GM06990 (cell line): ENCODE results near the gene TCF4.

Experiments
- DNase-seq: peaks from one replicate; pipeline ENCODE4 v3.0.0-alpha.2; 2011; ENCODE audit not compliant: insufficient read length; ENCODE audit errors: extremely low read depth
- H3K27me3 ChIP-seq: replicated peaks from 2 replicates; pipeline ENCODE4 v1.6.0; 2011; ENCODE audit warnings: low read length; ENCODE audit not compliant: control insufficient read depth, insufficient read depth
- H3K36me3 ChIP-seq: 2 replicates; pipeline ENCODE4 v1.5.1; 2011; ENCODE audit warnings: low read length; ENCODE audit not compliant: control insufficient read depth, insufficient read depth
- H3K4me3 ChIP-seq: replicated peaks from 2 replicates; pipeline ENCODE4 v1.5.1; 2011; ENCODE audit warnings: low read depth, mild to moderate bottlenecking, control low read depth, low read length
- TF ChIP-seq, protein P1 (sequence below): IDR thresholded peaks from 2 replicates; pipeline ENCODE4 v1.5.1; 2011; ENCODE audit warnings: low read length, control low read depth, mild to moderate bottlenecking, inconsistent platforms; ENCODE audit not compliant: insufficient read depth, poor library complexity, severe bottlenecking

Gene TCF4

DNA sequence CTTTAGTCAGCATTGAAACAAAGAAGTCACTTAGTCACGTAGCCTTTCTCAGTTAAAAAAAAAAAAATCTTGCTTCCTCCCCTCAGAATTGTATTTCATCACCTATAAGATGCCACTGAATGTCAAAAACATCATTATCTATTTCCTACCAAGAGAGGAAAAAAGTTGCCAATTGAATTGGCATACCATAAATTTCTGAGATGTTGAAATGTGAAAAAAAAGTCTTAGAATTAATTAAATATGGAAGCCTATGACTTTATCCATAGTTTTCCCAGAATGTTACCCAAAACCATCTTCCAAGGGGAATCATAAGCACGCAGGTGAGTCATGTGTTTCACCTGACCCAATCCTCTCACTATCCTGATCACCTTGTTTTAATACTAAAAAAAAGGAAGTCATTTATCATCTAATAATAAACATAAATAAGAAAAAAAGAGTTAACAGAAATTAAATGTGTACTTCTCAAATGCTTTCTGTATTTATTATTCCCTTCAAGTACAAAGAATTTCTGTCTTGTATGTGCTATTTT, 205.7 kb downstream of the TCF4 start:
- TF ChIP-seq, protein P1, sequence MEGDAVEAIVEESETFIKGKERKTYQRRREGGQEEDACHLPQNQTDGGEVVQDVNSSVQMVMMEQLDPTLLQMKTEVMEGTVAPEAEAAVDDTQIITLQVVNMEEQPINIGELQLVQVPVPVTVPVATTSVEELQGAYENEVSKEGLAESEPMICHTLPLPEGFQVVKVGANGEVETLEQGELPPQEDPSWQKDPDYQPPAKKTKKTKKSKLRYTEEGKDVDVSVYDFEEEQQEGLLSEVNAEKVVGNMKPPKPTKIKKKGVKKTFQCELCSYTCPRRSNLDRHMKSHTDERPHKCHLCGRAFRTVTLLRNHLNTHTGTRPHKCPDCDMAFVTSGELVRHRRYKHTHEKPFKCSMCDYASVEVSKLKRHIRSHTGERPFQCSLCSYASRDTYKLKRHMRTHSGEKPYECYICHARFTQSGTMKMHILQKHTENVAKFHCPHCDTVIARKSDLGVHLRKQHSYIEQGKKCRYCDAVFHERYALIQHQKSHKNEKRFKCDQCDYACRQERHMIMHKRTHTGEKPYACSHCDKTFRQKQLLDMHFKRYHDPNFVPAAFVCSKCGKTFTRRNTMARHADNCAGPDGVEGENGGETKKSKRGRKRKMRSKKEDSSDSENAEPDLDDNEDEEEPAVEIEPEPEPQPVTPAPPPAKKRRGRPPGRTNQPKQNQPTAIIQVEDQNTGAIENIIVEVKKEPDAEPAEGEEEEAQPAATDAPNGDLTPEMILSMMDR = no peak
- no peak for DNase-seq

DNA sequence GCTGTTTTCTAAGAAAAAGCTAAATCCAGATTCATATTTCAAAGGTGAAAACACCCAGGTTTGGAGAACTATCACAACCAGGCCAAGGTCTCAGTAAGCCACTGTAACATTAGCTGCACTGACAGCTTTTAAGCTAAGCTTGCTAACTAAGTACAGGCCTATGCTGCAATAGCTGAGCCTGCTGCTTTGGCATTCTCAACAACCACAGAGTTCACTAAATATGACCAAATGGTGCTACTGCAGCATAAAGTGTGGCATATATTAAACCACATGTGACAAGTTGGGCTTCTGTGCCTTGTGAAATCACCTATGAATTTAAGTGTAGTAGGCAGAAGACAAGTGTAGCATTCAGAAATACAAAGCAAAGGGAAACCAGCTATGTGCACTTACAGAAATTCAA, 206.7 kb downstream of the TCF4 start:
- DNase-seq = no peak
- Histone ChIP-seq H3K27me3 (no peaks in the 10 kb centered on the region), H3K36me3 (no peaks in the 10 kb centered on the region), H3K4me3 (no peak overlapping the region)
- TF ChIP-seq, protein P1 = no peak

More for the DNA sequence above, 205.7 kb downstream of the TCF4 start:
- H3K27me3 ChIP-seq = no peaks in the 10 kb centered on the region
- no peaks in the 10 kb centered on the region for H3K36me3 ChIP-seq
- no peak overlapping the region for H3K4me3 ChIP-seq

DNA sequence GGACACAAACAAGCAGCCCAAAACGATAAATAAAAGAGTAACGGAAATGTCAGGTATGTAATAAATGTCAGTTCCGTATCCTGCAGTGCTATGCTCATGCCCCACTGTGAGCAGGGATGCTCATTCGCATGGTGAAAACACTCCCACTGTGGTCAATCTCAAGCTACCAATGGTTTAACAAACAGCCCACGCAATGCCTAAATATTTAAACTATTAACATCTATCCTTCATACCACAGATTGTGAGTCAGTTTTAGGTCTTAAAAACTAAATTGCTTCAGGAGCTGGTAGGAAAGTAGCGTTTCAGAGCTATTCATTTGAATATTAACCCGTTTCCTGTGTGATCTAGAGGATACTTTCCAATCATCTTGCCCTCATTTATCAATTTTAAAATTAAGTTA, 207.4 kb downstream of the TCF4 start:
- H3K36me3 ChIP-seq = no peaks in the 10 kb centered on the region
- no peaks in the 10 kb centered on the region for H3K27me3 ChIP-seq
- no peak overlapping the region for H3K4me3 ChIP-seq
- DNase-seq = no peak
- TF ChIP-seq, protein P1 = no peak

DNA sequence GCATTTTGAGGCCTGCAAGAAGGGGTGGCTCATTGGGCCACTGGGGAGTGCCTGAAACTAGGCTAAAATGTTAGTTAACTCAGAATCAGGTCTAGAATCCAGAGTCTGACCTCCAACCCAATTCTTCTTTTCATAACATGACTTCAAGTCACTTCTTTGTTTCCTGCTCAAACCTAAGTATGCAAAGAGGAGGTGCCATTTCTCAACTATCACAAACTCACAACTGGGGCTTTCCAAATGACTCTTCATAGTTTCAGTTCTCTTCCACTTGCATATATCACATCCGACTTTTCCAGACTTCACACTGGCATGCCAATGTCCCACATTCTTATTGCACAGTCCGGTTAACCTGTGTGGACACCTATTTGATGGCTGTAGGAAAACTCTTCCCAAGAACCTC, 211.6 kb downstream of the TCF4 start:
- peak; percentile 65 for DNase-seq
- H3K36me3 ChIP-seq = no peaks in the 10 kb centered on the region
- H3K27me3 ChIP-seq = no peaks in the 10 kb centered on the region
- H3K4me3 ChIP-seq = no peak overlapping the region
- TF ChIP-seq, protein P1 = no peak

DNA sequence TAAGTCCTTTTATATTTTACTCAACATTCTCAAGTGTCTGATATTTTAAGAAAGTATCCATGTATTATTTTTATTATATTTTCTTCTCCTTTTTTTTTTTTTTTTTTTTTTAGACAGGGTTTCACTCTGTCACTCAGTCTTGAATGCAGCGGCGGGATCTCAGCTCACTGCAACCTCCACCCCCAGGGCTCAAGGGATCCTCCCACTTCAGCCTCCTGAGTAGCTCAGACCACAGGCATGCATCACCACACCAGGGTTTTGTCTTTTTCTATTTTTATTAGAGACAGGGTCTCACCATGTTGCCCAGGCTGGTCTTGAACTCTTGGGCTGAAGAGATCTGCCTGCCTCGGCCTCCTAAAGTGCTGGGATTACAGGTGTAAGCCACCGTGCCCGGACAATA, 212.1 kb downstream of the TCF4 start:
- H3K36me3 ChIP-seq = no peaks in the 10 kb centered on the region
- H3K4me3 ChIP-seq = no peak overlapping the region
- no peak for DNase-seq
- H3K27me3 ChIP-seq = no peaks in the 10 kb centered on the region
- TF ChIP-seq, protein P1 = no peak

DNA sequence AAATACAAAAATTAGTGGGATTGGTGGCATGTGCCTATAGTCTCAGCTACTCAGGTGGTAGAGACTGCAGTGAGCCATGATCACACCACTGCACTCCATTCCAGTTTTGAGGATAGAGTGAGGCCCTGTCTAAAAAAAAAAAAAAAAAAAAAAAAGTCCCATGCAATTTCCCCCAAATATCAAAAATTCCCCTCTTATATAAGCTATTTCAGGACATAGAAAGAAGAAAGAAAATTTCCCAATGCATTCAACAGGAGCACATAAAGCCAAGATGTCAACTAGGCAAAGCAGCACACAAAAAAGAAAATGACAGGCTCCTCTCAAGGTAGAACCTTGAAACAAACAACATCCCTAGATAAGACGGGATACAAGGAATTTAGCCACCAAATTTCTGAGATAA, 213.3 kb downstream of the TCF4 start:
- H3K36me3 ChIP-seq = no peaks in the 10 kb centered on the region

More for the DNA sequence above, 213.3 kb downstream of the TCF4 start:
- Histone ChIP-seq H3K27me3 (no peaks in the 10 kb centered on the region), H3K4me3 (no peak overlapping the region)
- TF ChIP-seq, protein P1 = no peak
- DNase-seq = no peak
